Sigmoid colon (tissue), 3 donors: ENCODE measurements around the gene FBXL15.

Experiments
- POLR2A ChIP-seq, 2 donors: fragments of 450-650 bp; IDR thresholded peaks; one replicate each; pipeline ENCODE4 v1.6.1; 2016; ENCODE audit warnings: antibody characterized with exemption in 2 of 2, mild to moderate bottlenecking in 2 of 2, moderate library complexity in 2 of 2
- TF ChIP-seq, protein P1 (sequence below), 4 experiments: fragments of 450-650 bp in 3 of 4; fragments of 200-600 bp in 1 of 4; IDR thresholded peaks; one replicate each; pipeline ENCODE4 v1.5.1; 2016 to 2019; ENCODE audit warnings: antibody characterized with exemption in 4 of 4, mild to moderate bottlenecking in 3 of 4, moderate library complexity in 2 of 4

DNA sequence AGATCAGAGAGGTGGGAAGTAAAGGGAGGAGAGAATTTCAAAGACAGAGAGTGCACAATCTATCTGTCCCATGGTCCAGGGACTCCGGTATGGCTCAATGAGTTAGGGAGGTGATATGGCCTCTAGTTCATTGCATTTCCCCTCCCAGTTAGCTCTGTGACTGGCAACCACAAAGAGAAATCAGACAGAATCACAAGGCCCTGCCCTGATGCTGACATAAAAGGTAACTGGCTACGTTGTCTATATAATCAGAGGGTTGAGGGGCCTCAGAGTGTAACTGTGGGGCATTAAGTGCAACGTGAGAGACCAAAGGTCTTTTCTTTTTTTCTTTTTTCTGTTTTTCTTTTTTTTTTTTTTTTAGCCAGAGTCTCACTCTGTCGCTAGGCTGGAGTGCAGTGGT lies 38.0 kb downstream of the FBXL15 start:
- TF ChIP-seq, protein P1, sequence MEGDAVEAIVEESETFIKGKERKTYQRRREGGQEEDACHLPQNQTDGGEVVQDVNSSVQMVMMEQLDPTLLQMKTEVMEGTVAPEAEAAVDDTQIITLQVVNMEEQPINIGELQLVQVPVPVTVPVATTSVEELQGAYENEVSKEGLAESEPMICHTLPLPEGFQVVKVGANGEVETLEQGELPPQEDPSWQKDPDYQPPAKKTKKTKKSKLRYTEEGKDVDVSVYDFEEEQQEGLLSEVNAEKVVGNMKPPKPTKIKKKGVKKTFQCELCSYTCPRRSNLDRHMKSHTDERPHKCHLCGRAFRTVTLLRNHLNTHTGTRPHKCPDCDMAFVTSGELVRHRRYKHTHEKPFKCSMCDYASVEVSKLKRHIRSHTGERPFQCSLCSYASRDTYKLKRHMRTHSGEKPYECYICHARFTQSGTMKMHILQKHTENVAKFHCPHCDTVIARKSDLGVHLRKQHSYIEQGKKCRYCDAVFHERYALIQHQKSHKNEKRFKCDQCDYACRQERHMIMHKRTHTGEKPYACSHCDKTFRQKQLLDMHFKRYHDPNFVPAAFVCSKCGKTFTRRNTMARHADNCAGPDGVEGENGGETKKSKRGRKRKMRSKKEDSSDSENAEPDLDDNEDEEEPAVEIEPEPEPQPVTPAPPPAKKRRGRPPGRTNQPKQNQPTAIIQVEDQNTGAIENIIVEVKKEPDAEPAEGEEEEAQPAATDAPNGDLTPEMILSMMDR (IDR thresholded peaks at IDR 0.05) = no peak
- no peak for TF ChIP-seq POLR2A (IDR thresholded peaks at IDR 0.05)
